Tongue (tissue), 2 donors: ENCODE data around the gene RFX4. TPM values are rescaled to one million over a fixed set of nuclear protein-coding genes. Genes with fewer than 3 reads are reported as not detected.
A peak's percentile ranks its signal among the peaks of the same experiment; 100 is the strongest.
"Not testable (repeated sequence)": the region's sequence is repeated elsewhere in the genome, so short reads cannot be mapped to it uniquely, and the experiment has no call there.

Experiments used
- DNase-seq: peaks from one replicate; pipeline ENCODE4 v3.0.0-alpha.2; 2015
- total RNA-seq: library from RNA; depleted of rRNA; stranded (reverse); fragments of >200 nt; gene quantifications from one replicate; pipeline ENCODE4 v1.2.3, GENCODE V29; 2014

Gene RFX4
- total RNA-seq, 1 donor from 2014 or later, result 0.21 TPM

- no peak for DNase-seq
These were observed 65.2 kb downstream of the RFX4 start for GRCh38 chr12:106647793-106648514.

GRCh38 chr12:106648736-106649135, 65.9 kb downstream of the RFX4 start:
- DNase-seq, result no peak

DNA sequence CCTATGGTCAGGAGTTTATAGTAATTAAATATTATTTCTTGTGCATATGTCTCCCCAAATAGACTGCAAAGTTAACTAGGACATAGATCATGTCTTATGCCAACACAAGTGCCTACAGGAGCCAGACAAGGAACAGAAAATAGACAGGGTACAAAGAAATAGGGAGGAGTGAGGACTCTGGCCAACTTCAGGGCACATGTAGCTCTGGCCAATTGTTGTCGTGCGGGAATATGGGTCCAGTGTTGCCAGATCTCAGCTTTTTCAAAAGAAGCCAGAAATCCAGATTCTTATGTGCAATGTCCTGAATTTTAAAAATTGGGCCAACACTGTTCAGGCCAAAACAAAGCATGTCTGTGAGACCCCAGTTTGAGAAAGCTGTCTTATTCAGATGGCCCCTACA, 68.7 kb downstream of the RFX4 start:
- DNase-seq, result no peak

DNA sequence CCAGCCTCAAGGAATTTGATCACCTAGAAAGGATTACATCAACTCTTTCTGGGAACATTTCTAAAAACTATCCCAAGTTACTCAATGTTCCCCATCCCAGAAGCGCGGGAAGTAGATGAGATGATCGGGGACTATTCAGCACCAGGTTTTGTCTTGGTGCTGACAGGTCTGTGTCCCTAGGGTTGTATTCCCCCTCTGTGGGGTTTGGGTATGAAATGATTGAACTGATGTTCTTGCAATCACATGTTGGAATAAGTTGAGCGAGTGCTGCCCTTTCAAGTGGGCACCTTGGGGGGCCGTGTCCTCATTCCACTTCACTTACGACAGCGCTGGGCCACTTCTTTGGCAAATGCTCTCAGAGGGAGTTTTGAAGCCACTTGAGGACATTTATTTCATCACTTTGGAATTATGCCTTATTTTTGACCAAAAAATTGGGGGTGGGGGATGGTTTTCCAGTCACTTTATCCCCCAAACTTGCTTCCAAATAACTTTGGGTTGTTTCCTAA, 69.8 kb downstream of the RFX4 start:
- DNase-seq, result no peak

DNA sequence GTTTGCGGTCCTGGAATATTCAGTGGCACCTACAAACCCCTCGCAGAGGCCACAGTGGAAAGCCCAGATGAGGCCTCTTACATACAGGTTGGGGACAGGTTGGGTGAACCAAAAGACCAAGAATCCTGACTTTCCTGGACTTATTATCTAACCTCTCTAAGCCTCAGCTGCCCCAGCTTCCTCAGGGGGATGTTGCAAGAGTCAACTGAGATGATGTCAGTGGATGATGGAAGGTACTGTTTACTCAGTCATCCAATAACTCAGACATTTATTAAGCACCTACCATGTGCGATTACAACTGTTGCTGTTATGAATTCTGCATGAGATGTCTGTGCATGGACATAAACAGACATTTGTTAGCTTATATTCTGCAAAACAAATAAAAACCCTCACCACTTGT, 72.8 kb downstream of the RFX4 start:
- no peak for DNase-seq

- no peak for DNase-seq
These were observed 74.7 kb downstream of the RFX4 start for GRCh38 chr12:106657488-106657887.

DNA sequence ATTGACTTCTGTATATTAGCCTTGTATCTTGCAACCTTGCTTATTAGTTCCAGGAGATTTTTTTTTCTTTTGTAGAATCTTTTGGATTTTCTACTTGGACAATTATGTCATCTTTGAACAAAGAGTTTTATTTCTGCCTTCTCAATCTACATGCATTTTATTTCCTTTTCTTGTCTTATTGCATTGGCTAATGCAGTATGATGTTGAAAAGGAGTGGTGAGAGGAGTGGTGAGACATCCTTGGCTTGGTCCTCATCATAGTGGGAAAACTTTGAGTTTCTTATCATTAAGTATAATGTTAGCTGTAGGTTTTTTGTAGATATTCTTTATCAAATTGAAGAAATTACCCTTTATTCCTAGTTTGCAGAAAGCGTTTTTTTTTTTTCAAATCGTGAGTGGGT, 80.6 kb downstream of the RFX4 start:
- DNase-seq, result no peak

DNA sequence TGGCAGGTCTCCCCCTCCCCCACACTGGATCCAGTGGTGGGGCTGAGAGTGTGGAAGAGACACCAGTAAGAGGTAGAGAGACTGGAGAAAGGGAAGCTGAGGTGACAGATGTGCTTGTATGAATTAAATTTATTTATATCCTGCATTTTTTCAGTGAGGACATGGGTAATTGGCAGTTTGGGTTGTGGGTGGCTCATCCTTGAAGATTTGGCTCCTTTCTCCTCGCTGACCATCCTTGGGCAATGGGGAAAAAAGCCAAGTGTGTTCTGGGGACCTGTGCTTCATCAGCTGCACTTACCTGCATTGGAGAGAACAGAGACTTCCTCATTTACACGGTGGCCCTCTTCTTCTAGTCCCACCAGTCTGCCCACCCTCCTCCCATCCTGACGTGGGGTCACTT, 86.4 kb downstream of the RFX4 start:
- no peak for DNase-seq

- DNase-seq, result no peak
These were observed 87.3 kb downstream of the RFX4 start for GRCh38 chr12:106670131-106670530.

DNA sequence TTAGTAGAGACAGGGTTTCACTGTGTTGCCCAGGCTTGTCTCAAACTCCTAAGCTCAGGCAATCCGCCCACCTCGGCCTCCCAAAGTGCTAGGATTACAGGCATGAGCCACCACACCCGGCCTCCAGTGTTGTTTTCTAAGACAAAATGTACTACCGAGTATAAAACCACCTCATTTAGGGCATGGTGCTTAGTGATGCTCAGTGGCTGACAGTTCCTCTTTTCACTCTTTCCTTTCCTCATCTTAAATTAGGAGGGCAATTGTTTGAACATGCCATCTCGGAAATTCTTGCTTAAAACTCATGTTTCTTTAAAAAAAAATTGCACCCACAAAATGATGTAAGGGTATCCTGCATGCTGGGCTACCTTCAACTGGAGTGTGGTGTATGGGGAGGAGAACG, 89.0 kb downstream of the RFX4 start:
- DNase-seq, result no peak

GRCh38 chr12:106672314-106673025, 89.7 kb downstream of the RFX4 start:
- DNase-seq, result peak; percentile 12

DNA sequence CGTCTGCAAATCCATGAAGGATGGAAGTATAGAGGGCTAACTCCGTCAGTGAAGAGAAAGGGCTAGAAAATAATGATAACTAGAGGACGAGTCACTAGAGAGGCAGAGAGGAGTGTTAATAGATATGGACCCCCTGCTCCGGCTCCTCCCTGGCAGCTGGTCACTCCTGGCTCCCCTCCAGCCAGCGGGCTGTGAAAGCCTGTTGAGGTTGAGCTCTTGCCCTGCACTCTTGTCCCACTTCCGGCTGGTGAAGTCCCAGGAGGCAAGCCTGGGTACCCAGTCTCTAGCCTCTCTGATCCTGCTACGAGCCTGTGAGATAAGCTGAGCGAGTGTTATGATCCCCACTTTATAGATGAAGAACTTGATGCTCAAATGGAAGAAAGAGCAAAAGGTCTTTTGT, 90.3 kb downstream of the RFX4 start:
- peak; percentile 74 for DNase-seq

GRCh38 chr12:106675651-106676435, 93.0 kb downstream of the RFX4 start:
- DNase-seq, result no peak

GRCh38 chr12:106679574-106679973, 96.8 kb downstream of the RFX4 start:
- DNase-seq, result no peak

DNA sequence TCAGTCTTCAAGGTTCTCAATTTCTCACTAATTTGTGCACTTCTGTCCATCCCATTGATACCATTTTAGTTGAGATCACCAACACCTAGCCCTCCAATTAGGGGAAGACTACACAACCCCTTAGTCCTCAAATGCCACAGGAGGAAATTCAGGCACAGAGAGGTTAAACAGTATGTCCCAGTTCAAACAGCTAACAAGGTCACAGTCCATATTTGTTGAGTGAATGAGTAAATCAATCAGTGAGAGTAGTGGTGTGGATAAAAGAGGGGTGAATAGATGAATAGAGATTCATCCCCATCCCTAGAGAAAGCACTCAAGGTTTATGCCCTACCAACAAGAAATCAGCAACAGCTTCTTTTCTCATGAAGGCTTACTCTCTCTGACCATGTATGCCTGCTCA, 97.5 kb downstream of the RFX4 start:
- DNase-seq, result no peak

- DNase-seq, result no peak
These were observed 98.4 kb downstream of the RFX4 start for GRCh38 chr12:106681210-106681609.

GRCh38 chr12:106682594-106683234, 99.9 kb downstream of the RFX4 start:
- no peak for DNase-seq

DNA sequence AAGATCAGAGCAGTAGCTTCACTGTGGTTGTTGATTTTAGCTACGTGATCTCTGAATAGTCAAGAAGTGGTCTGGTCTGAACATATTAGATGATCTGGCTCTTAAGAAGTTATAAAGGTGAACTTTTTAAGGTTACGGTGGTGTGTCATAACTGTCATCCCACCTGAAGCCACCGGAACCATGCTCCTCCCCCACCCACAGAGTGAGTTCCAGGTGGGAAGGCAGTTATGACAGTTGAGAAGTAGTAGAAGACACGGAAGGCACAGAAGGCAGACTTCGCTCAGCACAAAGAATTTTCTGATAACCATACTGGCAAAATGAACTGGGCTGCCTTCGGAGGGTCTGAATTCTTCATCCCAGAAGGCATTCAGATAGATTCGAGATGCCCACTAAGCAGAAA, 101.7 kb downstream of the RFX4 start:
- DNase-seq, result no peak

DNA sequence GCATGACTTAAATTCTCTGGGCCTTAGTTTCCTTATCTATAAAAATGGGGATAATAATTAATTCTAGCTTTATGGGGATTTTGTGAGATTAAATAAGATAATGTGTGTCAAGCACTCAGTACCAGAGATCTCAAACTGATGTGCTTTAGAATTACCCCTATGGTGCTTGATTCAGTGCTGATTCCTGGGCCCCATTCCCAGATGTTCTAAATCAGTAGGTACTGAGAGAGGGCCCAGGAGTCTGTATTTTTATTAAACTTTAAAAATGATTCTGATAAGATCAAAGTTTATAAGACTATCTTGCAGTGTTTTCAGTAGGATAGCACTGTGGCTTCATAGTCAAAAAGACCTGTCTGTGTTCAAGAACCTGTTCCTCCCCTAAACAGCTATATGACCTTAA, 102.6 kb downstream of the RFX4 start:
- no peak for DNase-seq

GRCh38 chr12:106687672-106688071, 104.9 kb downstream of the RFX4 start:
- no peak for DNase-seq

- DNase-seq, result no peak
These were observed 107.9 kb downstream of the RFX4 start for GRCh38 chr12:106690569-106691305.

GRCh38 chr12:106692033-106692432, 109.2 kb downstream of the RFX4 start:
- not testable (repeated sequence) for DNase-seq
